ENCODE results near the gene RASGEF1B.

RASGEF1B gene

DNA sequence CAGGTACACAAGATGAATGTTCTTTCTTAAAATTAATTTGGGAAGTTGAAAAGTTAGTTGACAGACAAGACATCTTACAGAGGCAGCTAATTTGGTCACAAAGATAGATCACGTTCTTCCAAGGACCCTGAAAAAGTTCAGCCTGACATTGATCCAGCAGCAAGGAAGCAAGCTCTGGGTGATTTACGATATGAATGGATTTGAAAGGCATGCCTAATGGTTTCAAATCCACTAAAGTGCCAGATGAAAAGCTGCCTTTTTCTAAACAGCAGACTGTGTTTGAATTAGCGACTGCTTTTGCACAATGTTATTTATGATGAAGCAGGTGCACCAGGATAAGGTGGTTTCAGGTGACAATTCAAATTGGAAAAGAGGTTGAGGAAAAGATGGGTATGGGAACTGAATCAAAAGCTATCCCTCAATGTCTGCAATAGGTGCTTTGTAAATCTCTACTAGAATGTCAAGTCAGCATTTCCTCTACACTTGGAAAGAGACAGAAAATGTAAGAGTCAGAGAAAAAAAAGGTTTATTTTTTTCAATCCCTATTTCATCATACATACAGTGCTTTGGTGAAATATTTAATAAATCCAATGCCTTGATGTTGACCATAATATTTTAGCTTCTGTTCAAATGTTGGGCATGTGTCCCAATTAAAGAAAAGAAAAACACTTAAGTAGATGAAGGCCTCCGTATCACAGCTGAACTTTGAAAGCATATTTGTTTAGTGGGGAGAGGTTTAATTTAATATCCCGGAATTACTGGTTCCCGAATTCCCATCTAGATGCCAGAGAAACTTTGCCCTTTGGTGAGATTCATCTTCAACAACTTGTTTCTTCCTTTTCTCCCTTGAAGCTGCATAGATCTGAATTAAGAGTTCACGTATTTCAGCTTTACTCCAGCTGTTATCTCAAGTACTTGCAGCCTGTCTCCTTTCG is 6.0 kb downstream of the RASGEF1B start:
- peak; percentile 54 for DNase-seq

DNA sequence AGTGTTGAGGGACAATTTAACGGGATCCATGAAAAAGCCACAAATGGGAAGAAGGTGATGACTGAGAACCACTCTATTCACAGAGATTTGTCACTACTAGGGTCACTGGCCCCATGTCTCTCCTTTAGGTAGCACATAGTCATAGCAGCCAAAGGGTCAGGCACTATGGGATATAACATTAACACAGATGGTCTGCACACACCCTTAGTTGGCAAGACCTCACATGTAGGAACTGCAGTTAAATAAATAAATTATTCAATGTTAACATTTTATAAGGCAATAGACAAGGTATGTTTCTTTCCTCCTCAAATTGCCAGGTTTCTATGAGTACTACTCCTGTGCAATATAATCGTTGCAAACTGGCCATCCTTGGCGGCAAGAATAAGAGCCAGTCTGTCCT is 10.9 kb downstream of the RASGEF1B start:
- DNase-seq: no peak

DNA sequence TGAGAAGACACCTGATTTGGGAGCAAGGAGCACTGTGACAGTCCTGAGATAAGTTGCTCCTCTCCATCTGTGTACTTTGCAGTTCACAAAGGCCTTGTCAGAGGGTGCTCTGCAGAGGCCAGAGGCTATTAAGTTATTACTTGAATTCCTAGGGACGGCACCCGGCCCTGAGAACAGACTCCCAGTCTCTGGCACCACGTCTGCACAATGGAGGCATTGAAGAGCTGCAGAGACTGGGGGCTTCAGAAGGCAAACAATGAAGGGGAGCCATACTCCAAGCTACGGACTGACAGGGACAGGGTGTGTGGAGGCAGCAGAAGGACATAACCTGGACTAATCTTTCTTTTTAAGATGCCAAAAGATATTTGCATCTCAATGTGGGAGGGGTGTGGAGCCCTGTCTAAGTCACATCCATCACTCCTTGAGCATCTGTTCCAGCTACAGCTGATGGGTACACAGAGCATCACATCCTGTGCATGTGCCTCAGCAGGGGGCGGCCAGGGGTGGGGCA is 11.5 kb downstream of the RASGEF1B start:
- DNase-seq: peak; percentile 25

DNA sequence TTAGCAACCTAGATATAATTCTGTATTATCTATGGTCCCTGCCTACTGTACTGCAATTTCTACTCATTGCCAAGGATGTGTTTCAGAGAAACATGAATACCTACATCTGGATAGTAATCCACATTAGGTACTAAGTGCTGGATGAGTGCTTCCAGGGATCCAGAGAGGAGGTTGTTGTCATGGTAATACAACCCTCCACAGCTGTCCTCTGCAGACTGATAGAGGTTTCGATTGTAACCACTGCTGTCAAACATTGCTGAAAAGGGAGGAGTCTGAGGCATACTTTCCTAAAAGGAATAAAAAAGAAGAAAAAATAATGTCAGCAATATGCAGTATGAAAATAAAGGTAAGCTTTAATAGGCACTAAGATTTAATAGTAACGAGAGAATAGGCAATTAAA is 12.5 kb downstream of the RASGEF1B start:
- no peak for DNase-seq

DNA sequence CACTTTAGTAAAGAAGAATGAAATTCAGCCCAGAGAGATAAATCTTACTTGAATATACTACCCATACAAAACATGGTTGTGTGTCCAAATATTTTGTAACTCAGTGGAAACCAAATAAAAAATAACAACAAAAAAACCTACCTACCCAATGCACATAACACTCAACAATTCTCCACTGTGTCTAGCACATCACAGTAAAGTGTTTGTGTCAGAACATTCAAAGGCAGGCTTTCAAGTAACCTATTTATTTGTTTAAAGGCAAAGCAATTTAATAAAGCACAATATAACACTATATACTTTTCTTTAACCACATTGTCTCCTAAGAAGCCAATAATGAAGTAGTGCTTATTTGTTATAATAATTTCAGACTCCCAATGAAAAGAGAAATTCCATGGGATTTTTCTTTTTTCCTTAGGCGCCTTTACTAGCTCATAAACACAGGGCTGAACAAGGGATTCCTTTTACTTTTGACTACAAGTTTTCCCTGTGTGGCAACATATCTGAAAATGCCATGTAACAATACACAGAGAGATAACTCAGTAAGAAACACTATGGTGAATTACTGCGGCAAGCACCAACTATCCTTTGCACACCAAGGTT is 13.7 kb downstream of the RASGEF1B start:
- DNase-seq: no peak

DNA sequence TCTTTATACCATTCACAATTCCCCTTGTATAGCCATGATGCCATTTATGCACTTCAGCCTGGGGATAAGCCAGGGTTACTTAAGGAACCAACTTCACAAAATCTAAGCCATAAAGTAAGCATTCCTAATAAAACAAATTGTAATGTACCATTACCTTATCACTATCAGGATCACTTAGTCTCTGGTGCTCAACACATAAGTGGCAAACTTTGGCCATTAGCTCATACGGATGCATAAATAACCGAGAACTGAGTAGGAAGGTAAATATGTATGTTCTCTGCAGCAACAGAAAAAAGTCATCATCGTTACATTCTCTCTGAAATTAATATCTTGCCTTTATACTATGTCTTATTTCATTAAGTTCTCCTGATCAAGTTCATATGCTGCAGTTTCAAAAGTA is 14.4 kb downstream of the RASGEF1B start:
- DNase-seq: no peak

DNA sequence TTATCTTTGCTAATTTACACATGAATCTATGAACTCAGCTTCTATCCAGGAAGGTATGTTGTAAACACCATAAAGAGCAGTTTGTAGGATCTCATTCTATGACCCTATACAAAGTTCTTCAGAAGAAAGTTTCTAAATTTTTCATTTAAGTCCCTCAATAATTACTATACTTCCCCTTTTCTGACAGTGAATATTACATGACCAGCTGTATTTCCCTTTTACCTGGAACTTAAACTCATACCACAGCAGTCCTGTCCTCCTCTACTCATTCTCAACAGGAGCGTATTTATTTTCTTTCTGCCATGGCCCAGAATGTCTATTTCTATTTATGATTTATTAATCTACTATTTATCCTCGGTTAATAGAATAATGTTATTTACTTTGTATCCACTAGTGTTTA is 15.8 kb downstream of the RASGEF1B start:
- DNase-seq: no peak

DNA sequence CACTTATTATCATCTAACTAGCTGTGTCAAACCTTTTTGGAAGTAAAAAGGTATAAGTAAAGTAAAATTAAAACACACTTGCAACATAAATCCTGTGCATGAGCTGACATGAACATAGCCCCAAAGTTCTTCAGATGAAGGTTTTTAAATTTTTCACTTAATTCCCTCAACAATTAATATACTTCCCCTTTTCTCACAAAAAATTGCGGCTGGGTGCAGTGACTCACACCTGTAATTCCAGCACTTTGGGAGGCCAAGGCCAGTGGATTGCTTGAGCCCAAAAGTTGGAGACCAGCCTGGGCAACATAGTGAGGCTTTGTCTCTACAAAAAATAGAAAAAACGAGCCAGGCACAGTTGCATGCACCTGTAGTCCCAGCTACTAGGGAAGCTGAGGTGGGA is 16.8 kb downstream of the RASGEF1B start:
- DNase-seq: no peak

DNA sequence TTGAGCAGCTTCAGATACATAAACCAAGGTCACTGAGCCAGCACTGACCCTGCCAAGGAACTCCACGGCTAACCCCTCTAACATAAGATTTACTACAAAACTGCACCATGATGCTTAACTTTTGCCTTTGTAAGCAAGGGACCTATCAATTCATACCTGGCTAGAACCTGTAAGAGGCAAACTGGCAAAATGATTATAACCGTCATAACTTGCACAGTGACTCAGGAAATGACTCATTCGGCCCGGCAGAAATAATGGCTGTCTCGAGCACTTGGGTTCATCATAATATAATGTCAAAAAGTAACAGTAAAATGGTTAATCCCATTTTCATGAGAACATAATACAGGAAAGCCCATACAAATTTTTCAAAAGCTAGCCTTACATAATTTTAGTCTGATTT is 17.2 kb downstream of the RASGEF1B start:
- no peak for DNase-seq

DNA sequence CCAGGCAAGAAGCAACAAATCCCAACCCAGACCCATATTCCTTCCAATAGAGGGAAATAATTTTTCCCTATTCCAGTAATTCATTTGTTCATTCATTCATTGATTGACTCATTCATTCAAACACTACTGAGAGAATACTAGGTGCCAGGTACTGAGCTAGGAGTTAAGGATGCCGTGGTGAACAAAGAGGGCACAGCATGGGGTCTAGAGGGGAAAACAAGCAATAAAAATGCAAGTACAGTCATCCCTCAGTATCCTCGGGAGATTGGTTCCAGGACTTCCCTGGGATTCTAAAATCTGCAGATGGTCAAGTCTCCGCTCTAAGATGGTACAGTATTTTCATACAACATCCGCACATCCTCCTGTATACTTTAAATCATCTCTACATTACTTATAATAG is 18.7 kb downstream of the RASGEF1B start:
- DNase-seq: no peak

DNA sequence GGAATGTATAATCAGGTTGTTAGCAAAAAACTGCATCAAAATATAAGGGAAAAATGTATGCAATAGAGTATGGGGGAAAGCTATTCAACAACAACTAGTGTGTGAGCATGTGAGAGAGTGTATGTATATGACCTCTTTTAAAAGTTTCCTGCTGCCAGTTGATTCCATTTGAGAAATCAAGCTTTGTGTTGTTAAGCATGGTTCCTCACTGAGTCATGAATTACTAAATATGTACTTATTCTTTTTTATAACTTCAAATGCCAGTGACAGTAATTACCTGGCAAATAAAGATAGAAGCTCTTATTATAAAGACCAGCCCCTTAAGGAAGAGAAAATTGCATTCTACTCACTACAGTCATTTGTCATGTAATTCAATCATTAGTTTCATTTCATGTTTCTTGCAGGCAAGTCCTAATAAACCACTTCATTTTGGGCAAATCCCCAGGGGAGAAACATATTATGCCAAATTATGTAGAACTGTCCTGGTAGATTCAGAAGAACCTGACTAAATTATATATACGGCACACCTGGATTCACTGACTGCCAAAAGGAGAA is 19.2 kb downstream of the RASGEF1B start:
- DNase-seq: no peak

DNA sequence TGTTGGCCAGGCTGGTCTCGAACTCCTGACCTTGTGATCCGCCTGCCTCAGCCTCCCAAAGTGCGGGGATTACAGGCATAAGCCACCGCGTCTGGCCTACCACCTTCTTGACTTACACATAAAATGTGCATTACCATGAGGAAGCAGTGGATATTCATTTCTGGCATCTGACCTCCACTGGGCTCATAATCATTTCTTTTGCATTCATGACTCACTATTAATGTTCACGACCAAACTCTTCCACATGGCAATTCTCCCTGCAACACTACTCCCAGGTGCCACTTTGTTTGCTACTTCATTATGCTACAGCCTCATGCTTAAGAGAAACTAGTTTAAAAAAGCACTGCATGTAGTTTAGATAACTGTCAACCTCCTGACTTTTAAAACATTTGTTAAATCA is 22.7 kb downstream of the RASGEF1B start:
- no peak for DNase-seq

DNA sequence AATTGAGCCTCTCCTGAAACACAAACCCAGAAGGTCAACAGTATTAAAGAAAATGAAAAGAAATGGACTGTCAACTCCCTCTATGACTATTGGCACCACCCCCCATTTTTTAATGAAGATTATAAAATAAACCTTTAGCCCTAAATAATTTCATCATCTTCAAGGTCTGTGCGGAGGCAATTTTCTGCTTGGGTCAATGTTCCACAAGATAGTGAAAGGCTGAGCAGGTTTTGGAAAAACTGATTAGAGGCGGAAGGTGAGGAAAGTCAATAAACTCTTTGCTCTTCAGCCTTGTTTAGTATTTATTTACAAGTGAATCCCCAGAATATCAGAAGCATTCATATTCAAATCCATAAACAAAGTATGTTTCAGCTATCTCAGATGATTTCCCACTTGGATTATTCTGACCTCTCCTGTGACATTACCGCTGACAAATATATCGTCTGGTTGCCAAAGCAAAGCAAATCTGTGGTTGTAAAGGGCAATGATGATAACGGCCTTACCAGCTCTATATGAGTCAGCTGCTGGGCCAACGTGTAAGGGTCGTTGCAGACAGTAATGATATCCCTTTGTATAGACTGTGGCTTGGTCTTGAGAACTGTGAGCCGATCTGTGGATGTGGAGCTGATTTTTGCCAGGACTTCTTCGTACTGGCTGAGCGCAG is 24.0 kb downstream of the RASGEF1B start:
- DNase-seq: no peak

DNA sequence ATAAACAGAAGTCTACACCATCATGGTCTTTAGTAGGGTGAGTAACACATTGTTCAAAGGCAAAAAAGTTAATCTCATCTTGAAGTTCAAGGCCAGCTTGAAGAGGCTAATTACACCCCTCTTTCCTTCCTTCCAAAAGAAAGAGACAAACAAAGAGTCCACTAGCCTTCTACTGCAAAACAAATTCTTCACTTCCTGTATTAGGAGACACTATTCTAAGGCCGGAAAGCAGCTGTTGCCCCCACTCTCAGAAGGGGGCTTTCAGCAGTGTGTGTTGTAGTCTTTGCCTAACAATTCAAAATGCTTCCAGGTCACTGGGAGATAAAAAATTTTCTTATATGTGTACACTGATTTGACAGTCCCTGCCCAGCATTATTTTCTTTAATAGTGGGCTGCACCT is 25.1 kb downstream of the RASGEF1B start:
- DNase-seq: no peak

DNA sequence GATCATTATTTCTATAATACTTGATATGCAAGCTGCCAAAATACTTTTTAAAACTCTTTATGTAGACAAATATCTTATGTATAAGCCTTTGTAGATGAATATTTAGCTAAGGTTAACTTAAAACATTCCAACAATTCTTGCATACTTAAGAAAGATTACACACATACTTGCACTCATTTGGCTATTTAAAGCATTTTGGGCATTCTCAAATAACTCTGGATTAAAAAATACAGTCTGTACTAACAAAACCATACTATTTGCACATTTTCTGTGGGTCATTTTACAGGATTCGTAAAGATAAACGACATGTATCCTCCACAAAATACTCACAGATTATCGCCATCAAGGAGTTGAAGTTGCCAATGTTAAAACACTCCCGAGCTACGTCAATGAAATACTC is 26.5 kb downstream of the RASGEF1B start:
- no peak for DNase-seq

DNA sequence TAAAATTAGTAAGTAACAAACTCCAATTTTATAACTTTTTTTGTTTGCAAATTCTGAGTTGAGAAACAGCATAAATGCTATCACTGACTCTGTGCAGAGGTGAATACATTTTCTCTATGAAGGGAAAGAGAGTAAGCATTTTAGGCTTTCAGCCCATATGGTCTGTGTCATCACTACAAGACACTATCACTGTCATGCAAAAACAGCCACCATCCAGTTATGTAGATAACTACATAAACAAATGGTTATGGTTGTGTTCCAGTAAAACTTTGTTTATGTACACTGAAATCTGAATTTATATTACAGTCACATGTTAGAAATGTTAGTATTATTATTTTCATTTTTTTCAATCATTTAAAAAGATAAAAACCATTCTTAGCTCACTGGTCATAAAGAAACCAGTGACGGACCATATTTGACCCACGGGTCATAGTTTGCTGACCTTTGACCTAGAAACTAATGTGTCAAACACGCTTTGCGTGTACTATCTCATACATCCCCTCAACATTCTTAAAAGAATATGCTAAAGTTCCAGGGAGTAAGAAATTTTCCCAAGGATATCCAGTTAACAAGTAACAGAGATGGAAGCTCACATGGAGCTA is 29.1 kb downstream of the RASGEF1B start:
- DNase-seq: no peak

DNA sequence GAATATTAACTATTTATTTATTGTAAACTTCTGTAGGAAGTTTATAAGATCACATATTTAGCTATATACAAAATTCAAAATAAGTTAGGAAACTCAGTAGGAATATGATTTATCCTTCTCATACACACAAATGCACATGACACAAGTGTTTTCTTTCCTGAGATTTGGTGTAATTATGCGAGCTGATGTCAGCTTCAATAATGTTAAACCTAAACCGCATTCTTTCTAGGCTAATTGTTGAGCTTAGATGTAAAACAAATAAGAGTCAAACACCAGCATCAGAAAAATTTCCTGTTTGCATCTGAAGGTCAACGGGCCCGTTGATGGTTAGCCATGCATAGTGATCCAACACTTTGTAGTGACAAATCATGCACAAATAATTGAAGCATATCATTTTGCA is 30.8 kb downstream of the RASGEF1B start:
- DNase-seq: no peak

DNA sequence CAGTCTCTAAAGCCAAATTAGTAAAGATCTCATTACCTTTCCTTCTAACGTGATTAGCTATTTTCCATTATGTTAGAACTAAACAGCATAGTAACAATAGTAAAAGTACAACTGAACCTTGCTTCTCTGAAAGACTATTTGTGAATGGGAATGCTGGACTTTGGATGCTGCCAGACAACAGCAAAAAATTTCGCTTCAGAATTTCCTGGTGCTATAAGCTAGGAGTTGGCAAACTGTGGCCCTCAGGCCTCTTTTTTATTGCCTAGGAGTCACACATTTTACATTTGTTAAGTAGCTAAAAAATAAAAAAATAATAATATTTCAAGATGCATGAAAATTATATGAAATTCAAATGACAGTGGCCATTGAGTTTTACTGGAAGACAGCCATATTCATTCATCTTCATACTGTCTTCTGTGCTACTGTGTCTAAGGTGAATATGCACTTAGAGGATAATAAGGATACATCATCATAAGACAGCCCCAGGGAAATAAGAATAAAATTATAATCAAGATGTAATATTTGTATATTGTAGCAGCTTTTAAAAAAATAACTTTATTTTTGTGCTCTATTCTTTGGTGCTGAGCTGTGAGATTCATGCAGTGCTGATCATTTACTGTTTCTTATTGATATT is 34.6 kb downstream of the RASGEF1B start:
- DNase-seq: no peak

DNA sequence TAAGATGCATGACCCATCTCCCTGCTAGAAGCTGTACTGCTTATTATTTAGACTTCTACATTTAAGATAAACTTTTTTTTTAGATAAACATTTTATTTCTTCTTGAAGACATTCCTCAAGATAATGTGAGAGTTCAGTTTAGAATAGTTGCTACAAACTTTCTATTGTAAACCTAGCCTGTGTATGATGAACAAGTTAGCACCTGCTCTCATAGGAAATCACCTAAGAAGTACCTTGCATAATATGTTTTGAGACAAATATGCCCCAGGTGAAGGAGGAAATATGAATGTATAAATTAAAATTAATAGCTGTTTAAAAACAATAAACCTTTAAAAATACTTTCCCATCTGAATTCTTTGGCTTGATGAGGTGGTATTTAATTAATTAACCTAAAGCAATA is 35.6 kb downstream of the RASGEF1B start:
- no peak for DNase-seq

DNA sequence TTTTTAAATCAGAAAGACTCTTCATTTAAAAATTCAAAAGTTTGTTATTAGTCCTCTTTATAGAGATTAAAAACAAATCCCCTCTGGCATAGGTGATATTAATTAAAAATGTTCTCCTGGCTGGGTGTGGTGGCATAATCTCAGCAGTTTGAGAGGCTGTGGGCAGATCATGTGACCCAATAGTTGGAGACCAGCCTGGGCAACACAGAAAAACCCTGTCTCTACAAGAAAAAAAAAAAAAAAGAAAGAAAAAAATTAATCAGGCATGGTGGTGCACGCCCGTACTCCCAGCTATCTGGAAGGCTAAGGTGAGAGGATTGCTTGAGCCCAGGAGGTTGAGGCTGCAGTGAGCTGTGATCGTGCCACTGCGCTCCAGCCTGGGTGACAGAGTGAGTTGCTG is 38.9 kb downstream of the RASGEF1B start:
- no peak for DNase-seq

DNA sequence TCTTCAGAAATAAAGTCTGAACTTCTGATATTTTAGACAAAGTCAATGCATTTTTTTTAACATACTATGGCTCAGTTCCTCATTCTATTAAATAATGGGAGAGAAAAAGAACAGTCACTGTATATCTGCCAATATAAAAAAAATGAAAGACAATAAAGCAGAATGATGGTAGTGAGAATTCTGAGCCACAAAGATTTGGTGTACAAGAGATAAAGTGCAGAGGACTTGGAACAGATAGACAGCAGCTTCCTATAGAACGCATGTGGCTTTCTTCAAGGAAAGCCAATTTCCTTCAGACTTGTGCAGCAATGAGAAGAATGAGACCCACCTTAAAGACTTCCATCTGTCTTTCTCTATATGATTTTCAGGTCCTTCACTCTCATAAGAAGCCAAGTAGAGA is 39.7 kb downstream of the RASGEF1B start:
- no peak for DNase-seq

DNA sequence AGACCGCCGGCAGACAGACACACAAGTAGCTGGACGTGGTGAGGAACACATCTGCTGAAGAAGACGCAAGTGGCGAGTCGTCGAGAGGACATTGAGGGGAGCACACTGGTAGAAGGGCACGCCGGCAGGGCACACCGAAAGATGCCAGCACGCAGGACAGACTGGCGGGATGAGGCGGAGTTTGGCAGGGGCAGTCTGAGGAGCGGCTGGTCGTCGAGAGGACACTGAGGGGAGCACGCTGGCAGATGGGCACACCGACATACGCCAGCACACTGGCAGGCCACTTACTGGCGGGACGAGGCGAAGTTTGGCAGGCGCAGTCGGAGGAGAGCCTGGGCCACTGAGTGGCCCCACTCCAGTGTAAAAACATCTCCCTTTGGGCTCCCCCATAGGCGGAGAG is 42.1 kb downstream of the RASGEF1B start:
- DNase-seq: no peak

DNA sequence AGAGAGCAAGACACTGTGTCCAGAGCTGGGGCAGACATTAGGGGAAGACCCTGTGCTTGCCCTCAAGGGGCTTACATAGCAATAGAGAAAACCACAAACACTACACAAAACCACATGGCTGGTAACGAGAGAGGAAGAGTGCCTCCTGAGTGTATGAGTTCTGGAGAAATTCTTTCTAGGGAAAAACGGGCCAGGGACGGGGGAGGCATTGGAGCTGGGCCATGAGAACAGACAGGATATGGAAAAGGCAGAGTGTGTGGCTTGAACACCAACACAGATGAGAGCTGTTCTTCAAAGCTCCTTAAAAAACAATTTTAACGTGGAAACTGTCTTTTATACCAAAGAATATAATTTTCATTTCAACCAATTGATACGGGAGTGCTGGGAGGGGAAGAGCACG is 42.7 kb downstream of the RASGEF1B start:
- no peak for DNase-seq

Measured in COR-L47 (cell line).